ENCODE measurements around the gene NUMBL. TPM values are rescaled to one million over a fixed set of nuclear protein-coding genes. Genes with fewer than 3 reads are reported as not detected.
"Not testable (repeated sequence)": the region's sequence is repeated elsewhere in the genome, so short reads cannot be mapped to it uniquely, and the experiment has no call there.

The NUMBL gene
- total and polyA plus RNA-seq, 7 experiments from 2014 or later = 0.28 to 28.6 (median 9.5) TPM

DNA sequence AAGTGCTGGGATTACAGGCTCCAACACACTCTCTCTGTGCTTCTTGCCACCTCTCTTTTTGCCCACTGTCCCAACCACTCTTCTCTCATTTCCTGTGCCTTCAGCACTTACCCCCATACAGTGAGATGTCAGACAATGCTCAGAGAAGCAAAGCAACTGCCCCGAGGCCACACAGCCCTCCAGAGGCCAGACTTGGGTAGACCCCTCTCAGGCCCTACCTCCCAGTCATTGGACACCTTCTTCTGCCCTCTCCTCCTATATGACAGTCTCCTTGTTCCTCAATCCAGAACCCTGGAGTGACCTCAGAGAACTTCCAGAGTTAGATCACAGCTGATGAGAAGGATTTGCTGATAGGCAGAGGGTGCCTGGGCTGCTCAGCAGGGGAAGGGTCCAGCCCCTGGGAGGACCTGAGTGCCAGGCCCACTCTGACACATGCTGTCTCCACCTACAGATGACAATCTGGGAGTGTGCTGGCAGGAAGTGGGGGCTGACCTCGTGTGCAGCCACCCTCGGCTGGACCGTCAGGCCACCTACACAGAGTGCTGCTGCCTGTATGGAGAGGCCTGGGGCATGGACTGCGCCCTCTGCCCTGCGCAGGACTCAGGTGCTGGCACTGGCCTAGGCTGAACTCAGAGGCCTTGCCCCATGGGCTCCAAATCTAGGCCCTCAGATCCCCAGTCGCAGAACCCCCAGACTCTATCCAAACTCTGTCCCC lies 64.9 kb downstream of the NUMBL start:
- intact Hi-C loops (cut with micrococcal nuclease) = no loop called here
- no peak for DNase-seq
- peaks cover 10 to 31% (median 11%) of the 10 kb centered on the region in 5 donors for H3K36me3 Mint-ChIP-seq
- no peak for ATAC-seq
- no peaks in the 10 kb centered on the region for H3K9me3 ChIP-seq (ENCODE audit: control insufficient read depth in 2 of 3, low read length in 3 of 3)
- H3K4me1 ChIP-seq (ENCODE audit: control insufficient read depth in 2 of 2, insufficient read depth in 2 of 2, low read length in 2 of 2) = no peaks in the 10 kb centered on the region
- no peak overlapping the region for H3K27ac ChIP-seq (ENCODE audit: low read depth, low read length)
- peaks cover 3 to 16% (median 9%) of the 10 kb centered on the region in 7 donors for H3K4me1 Mint-ChIP-seq
- no peaks in the 10 kb centered on the region for H3K27me3 ChIP-seq (ENCODE audit: control insufficient read depth in 2 of 2, insufficient read depth in 2 of 2, low read length in 2 of 2)
- no peaks in the 10 kb centered on the region for H3K27me3 Mint-ChIP-seq
- H3K36me3 ChIP-seq (ENCODE audit: control insufficient read depth in 2 of 3, insufficient read depth in 3 of 3, low read length in 3 of 3) = peaks cover 0 to 45% (median 8%) of the 10 kb centered on the region in 3 experiments
- CTCF ChIA-PET = no interaction called here
- peak overlapping the region in 4 of 9 donors; percentile 26 to 70 (median 51) for H3K27ac Mint-ChIP-seq
- no peak overlapping the region for H3K4me3 ChIP-seq (ENCODE audit: low read length)
- H3K9me3 Mint-ChIP-seq = no peaks in the 10 kb centered on the region
- no peak overlapping the region for H3K4me3 Mint-ChIP-seq
- POLR2A ChIA-PET = interaction anchor here (1.0 kb wide), 1 partner anchor 24 kb away, joined by 3 read pairs; the partner anchor contains the start of gene LTBP4

DNA sequence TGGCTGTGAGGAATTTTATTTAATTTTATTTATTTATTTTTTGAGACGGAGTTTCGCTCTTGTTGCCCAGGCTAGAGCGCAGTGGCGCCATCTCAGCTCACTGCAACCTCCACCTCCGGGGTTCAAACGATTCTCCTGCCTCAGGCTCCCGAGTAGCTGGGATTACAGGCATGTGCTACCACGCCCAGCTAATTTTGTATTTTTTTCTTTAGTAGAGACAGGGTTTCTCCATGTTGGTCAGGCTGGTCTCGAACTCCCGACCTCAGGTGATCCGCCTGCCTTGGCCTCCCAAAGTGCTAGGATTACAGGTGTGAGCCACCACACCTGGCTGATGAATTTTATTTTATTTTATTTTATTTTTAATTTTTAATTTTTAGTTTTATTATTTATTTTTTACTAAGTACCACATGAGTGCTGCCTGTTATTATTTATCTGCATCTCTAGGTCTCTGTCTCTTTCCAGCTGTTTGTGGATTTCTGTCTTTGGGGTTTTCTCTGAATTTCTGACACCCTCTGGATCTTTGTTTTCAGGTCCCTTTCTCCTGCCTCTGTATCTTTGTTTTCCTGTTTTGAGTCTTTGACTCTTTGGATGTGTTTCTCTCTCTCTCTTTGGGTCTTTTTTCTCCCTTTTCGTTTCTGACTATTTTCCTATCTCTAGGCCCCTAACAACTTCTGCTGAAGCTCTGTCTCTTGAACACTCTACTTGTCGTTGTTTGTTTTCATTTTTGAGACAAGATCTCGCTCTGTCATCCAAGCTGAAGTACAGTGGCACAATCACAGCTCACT lies 65.9 kb downstream of the NUMBL start:
- CTCF ChIA-PET; H3K27ac ChIP-seq (ENCODE audit: low read depth, low read length); H3K4me3 Mint-ChIP-seq; H3K27me3 ChIP-seq (ENCODE audit: control insufficient read depth in 2 of 2, insufficient read depth in 2 of 2, low read length in 2 of 2); intact Hi-C loops (cut with micrococcal nuclease); H3K27me3 Mint-ChIP-seq; ATAC-seq; H3K9me3 ChIP-seq (ENCODE audit: control insufficient read depth in 2 of 3, low read length in 3 of 3); DNase-seq; H3K9me3 Mint-ChIP-seq; H3K4me1 ChIP-seq (ENCODE audit: control insufficient read depth in 2 of 2, insufficient read depth in 2 of 2, low read length in 2 of 2); H3K4me3 ChIP-seq (ENCODE audit: low read length): not testable (repeated sequence)
- H3K36me3 ChIP-seq (ENCODE audit: control insufficient read depth in 2 of 3, insufficient read depth in 3 of 3, low read length in 3 of 3) = peaks cover 0 to 47% (median 8%) of the 10 kb centered on the region in 3 experiments
- H3K36me3 Mint-ChIP-seq = peaks cover 10 to 30% (median 11%) of the 10 kb centered on the region in 5 donors
- H3K27ac Mint-ChIP-seq = peak overlapping the region in 5 of 9 donors; percentile 2 to 85 (median 34)
- POLR2A ChIA-PET = interaction anchor here (1.2 kb wide), 1 partner anchor 21 kb away, joined by 3 read pairs; no protein-coding TSS in a partner anchor
- H3K4me1 Mint-ChIP-seq = peaks cover under 1 to 15% (median 4%) of the 10 kb centered on the region in 7 donors

DNA sequence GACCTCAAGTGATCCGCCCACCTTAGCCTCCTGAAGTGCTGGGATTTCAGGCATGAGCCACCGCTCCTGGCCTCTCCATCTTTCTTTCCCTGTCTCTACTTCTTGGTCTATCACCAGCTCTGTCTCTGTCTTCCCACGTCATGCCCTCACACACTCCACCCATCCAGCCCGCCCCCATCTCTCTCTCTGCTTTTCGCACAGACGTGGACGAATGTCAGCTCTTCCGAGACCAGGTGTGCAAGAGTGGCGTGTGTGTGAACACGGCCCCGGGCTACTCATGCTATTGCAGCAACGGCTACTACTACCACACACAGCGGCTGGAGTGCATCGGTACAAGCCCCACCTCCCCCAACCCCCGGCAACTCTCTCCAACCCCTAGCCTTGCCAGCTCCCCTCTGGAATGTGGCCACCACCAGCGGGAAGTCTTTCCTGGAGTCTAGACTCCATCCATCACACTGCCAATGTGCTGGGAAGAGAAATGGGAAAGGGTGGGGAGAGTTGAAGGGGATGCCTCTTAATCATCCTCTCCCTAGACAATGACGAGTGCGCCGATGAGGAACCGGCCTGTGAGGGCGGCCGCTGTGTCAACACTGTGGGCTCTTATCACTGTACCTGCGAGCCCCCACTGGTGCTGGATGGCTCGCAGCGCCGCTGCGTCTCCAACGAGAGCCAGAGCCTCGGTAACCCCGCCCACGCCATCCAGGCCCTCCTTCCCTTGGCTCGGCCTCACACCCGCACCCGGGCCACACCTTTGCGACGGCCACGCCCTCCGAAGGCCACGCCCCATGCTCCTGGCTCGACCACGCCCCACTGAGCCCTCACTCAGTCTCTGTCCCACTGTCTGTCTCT lies 66.8 kb downstream of the NUMBL start:
- intact Hi-C loops (cut with micrococcal nuclease) = no loop called here
- H3K4me3 ChIP-seq (ENCODE audit: low read length) = no peak overlapping the region
- H3K9me3 Mint-ChIP-seq = no peaks in the 10 kb centered on the region
- peaks cover 10 to 38% (median 15%) of the 10 kb centered on the region in 5 donors for H3K36me3 Mint-ChIP-seq
- H3K27me3 Mint-ChIP-seq = no peaks in the 10 kb centered on the region
- H3K27ac ChIP-seq (ENCODE audit: low read depth, low read length) = no peak overlapping the region
- H3K4me3 Mint-ChIP-seq = no peak overlapping the region
- ATAC-seq (no peak), DNase-seq (no peak)
- no peaks in the 10 kb centered on the region for H3K27me3 ChIP-seq (ENCODE audit: control insufficient read depth in 2 of 2, insufficient read depth in 2 of 2, low read length in 2 of 2)
- no peaks in the 10 kb centered on the region for H3K9me3 ChIP-seq (ENCODE audit: control insufficient read depth in 2 of 3, low read length in 3 of 3)
- H3K27ac Mint-ChIP-seq = peak overlapping the region in 1 of 9 donors; percentile 62
- CTCF ChIA-PET = interaction anchor here (1.2 kb wide), 1 partner anchor 11 kb away, joined by 3 read pairs; no protein-coding TSS in a partner anchor
- H3K4me1 ChIP-seq (ENCODE audit: control insufficient read depth in 2 of 2, insufficient read depth in 2 of 2, low read length in 2 of 2) = no peaks in the 10 kb centered on the region
- peaks cover 0 to 15% (median 3%) of the 10 kb centered on the region in 7 donors for H3K4me1 Mint-ChIP-seq
- H3K36me3 ChIP-seq (ENCODE audit: control insufficient read depth in 2 of 3, insufficient read depth in 3 of 3, low read length in 3 of 3) = peaks cover 0 to 55% (median 11%) of the 10 kb centered on the region in 3 experiments
- POLR2A ChIA-PET = interaction anchor here (1.2 kb wide), 1 partner anchor 20 kb away, joined by 3 read pairs; no protein-coding TSS in a partner anchor

DNA sequence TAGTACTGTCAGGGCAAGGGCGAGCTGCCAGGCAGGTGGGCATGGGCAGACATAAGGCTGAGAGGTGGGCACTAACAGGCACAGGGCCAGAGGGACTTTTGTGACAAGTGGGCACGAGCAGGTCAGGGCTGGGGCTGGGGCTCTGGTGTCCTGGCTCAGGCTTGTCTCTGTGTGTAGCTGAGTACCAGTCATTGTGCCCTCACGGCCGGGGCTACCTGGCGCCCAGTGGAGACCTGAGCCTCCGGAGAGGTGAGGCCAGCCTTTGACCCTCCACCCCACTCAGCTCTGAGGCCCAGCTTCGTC lies 67.7 kb downstream of the NUMBL start:
- Mint-ChIP-seq H3K9me3 (no peaks in the 10 kb centered on the region), H3K27ac (peak overlapping the region in 2 of 9 donors; percentile 26 to 51), H3K4me1 (peaks cover 0 to 15% (median 4%) of the 10 kb centered on the region in 7 donors), H3K27me3 (no peaks in the 10 kb centered on the region), H3K4me3 (no peak overlapping the region), H3K36me3 (peaks cover 10 to 39% (median 15%) of the 10 kb centered on the region in 5 donors)
- CTCF ChIA-PET = interaction anchor here (1.2 kb wide), 1 partner anchor 12 kb away, joined by 3 read pairs; no protein-coding TSS in a partner anchor
- Histone ChIP-seq H3K27me3 (ENCODE audit: control insufficient read depth in 2 of 2, insufficient read depth in 2 of 2, low read length in 2 of 2) (no peaks in the 10 kb centered on the region), H3K4me3 (ENCODE audit: low read length) (no peak overlapping the region), H3K4me1 (ENCODE audit: control insufficient read depth in 2 of 2, insufficient read depth in 2 of 2, low read length in 2 of 2) (no peaks in the 10 kb centered on the region), H3K36me3 (ENCODE audit: control insufficient read depth in 2 of 3, insufficient read depth in 3 of 3, low read length in 3 of 3) (peaks cover 0 to 55% (median 11%) of the 10 kb centered on the region in 3 experiments), H3K9me3 (ENCODE audit: control insufficient read depth in 2 of 3, low read length in 3 of 3) (no peaks in the 10 kb centered on the region), H3K27ac (ENCODE audit: low read depth, low read length) (no peak overlapping the region)
- intact Hi-C loops (cut with micrococcal nuclease) = no loop called here
- DNase-seq (no peak), ATAC-seq (no peak)
- POLR2A ChIA-PET = no interaction called here

DNA sequence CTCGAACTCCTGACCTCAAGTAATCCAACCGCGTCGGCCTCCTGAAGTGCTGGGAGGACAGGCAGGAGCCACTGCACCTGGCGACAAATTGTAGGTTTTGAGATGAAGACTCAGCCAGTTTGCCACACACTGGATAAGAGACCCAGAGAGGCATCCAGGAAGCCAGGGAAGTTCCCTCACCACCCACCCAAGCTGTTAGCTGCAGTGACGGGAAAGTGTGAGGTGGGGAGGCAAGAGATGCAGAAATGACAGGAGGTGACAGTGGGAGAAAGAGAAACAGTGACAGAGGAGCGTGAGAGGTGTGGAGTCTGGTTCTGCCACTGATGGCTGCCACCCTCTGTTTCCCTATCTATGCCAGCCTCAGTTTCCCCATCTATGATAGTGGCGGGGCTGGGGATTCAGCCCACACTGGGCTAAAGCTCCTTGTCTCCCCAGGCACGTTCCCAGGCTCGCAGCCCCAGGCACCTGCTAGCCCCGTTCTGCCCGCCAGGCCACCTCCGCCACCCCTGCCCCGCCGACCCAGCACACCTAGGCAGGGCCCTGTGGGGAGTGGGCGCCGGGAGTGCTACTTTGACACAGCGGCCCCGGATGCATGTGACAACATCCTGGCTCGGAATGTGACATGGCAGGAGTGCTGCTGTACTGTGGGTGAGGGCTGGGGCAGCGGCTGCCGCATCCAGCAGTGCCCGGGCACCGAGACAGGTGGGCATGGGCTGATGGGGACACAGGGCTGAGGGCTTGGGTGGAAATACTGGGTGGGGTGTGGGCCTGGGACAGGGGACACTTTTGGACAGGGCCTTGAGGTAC lies 68.3 kb downstream of the NUMBL start:
- no peaks in the 10 kb centered on the region for H3K27me3 ChIP-seq (ENCODE audit: control insufficient read depth in 2 of 2, insufficient read depth in 2 of 2, low read length in 2 of 2)
- Mint-ChIP-seq H3K4me3 (no peak overlapping the region), H3K9me3 (no peaks in the 10 kb centered on the region), H3K27me3 (no peaks in the 10 kb centered on the region), H3K27ac (peak overlapping the region in 1 of 9 donors; percentile 26), H3K4me1 (peaks cover 0 to 15% (median 4%) of the 10 kb centered on the region in 7 donors), H3K36me3 (peaks cover 10 to 39% (median 15%) of the 10 kb centered on the region in 5 donors)
- no peak overlapping the region for H3K4me3 ChIP-seq (ENCODE audit: low read length)
- intact Hi-C loops (cut with micrococcal nuclease) = no loop called here
- H3K9me3 ChIP-seq (ENCODE audit: control insufficient read depth in 2 of 3, low read length in 3 of 3) = no peaks in the 10 kb centered on the region
- no peak overlapping the region for H3K27ac ChIP-seq (ENCODE audit: low read depth, low read length)
- ATAC-seq (no peak), DNase-seq (no peak)
- ChIA-PET CTCF (no interaction called here), POLR2A (no interaction called here)
- no peaks in the 10 kb centered on the region for H3K4me1 ChIP-seq (ENCODE audit: control insufficient read depth in 2 of 2, insufficient read depth in 2 of 2, low read length in 2 of 2)
- H3K36me3 ChIP-seq (ENCODE audit: control insufficient read depth in 2 of 3, insufficient read depth in 3 of 3, low read length in 3 of 3) = peaks cover 0 to 55% (median 11%) of the 10 kb centered on the region in 3 experiments

All from naive thymus-derived CD4-positive, alpha-beta T cell (primary cell).